Stimulated activated CD4-positive, alpha-beta T cell treated with anti-CD3 and anti-CD28 coated beads, TNF-alpha, amount 100 ng/mL, for 4 hours (primary cell): ENCODE data around the gene SLC2A10.
A peak's percentile ranks its signal among the peaks of the same experiment; 100 is the strongest.

ENCODE experiments used
- DNase-seq, 3 experiments: peaks; one replicate each; pipeline ENCODE4 v3.0.0-alpha.2; 2020; ENCODE audit warnings: low read depth in 3 of 3

The SLC2A10 gene

DNA sequence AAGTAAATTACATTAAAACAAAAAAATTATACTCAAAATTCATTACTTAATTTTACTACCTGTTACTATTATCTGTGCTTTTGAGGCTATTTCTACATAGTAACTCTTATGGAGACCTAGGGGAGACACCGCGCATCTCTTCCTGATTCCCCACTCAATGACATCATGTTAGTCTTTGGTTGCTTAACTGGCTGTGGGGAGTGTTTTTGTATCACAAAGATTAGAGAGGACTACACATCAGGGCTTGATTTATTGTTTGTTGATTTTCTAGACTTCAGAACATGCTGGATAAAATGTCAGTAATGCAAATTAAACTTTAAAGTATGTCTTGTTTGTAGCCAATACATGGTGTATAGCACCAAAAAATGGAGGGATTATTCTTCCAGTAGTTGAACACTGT lies 26.0 kb downstream of the SLC2A10 start:
- DNase-seq, result no peak

DNA sequence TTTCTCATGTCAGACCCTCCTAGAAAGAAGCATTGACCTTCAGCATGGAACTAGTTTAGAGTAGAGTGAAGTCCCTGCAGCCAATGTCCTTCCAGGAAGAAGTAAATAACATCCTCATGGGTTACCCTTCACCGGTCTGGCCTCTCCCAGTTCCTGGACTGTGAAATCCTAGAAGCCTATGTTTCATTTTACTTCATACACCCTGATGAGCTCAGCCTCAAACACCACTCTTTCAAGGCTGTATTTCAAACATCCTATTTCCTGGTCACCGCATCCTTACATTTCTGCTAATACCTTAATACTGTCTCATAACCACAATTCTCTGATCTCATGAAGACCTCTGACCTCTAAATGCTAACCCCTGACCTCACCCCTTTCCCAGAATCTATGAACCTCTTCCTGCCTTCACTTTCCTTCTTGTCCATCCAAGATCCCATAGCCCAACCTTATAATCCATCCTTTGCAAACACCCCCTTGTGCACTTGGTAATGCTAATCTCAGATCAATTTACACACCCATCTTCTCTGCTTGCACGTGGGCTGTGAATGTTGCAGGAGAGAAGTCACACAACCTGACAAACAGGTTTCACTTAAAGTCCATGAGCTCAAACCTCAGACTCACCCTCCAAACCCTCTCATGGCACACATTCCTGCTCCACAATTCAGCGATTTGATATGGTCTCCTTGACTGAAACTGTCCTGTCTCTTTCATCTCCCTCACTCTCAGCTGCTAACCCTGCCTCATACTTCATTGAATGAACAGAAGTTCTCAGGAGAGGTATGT lies 30.2 kb downstream of the SLC2A10 start:
- no peak for DNase-seq

DNA sequence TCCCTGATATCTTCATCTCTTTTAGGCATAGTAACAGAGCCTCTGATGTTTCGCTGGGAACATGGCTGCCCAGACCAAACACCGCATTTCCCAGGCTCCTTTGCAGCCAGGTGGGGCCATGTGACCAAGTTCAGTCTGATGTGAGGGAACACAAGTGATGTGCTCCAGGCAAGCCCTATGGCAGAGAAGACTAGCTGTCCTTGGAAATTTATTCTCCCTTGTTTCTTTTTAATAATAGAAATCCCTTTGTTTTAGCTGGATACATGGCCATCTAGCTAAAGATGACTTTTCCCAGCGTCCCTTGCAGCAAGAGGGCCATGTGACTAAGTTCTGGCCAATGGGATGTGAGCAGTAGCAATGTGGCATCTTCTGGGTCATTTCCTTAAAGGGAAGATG lies 30.8 kb downstream of the SLC2A10 start:
- no peak for DNase-seq

DNA sequence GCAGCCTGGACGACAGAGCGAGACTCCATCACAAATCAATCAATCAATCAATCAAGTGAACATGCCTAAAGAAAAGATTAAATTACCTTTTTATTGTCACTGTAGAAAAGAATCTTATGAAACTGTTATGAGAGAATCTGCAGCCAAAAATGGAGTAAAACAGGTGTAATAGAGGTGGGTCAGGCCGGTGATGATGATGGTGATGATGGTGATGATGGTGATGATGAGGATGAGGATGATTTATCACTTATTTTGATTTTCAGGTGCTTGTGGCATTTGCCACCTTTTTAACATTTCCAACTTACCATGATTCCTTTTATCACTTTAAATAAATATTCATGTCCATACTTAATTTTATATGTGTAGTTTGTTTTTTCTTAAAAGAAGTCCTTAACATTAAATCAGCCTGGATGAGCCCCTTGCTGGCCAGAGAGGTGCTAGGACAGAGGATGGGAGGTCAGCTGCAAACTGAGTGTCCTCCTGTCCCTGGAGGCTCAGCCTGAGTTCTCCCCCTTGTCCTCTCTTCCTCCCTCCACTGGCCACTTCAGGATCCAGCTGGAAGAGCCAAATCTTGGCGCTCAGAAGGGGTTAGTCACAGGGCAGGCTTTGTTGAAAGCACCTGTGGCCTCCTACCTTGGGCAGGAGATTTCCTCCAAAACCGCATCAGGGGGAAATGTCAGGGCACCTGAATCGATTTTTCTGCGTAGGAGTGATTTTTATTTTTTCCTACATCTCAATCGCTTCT lies 32.6 kb downstream of the SLC2A10 start:
- DNase-seq, result no peak

DNA sequence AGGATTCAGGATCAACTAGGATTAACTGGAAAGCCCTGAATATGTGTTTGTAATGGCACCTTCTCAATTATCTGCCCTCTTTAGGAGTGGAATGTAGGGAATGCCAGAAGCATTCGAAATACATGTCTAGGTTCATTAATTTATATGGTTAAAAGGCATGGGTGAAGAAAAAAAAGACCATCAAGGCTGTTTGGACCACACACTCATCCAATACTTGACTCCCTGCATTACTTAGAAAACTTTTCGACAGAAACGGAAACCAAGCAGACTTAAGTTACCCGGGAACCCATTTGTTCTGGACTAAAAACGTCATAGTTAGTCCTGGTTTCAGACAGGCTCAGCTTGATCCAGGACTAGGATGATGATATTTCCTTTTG lies 33.2 kb downstream of the SLC2A10 start:
- no peak for DNase-seq

DNA sequence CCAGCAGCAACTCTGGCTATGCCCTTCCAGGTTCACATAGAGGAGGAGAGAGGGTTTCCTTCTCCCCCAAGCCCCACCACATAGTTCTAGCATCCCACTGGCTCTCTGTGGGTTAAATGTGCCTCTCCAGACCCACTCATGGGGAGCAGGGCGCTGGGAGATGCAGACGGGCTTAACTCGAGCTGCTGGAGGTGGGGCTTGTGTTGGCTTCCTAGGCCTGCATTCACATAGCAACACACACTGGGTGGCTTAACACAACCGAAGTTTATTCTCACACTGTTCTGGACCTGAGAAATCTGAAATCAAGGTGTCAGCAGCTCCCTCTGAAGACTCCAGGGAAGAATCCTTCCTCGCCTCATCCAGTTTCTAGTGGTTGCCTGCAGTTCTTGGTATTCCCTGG lies 33.6 kb downstream of the SLC2A10 start:
- no peak for DNase-seq

DNA sequence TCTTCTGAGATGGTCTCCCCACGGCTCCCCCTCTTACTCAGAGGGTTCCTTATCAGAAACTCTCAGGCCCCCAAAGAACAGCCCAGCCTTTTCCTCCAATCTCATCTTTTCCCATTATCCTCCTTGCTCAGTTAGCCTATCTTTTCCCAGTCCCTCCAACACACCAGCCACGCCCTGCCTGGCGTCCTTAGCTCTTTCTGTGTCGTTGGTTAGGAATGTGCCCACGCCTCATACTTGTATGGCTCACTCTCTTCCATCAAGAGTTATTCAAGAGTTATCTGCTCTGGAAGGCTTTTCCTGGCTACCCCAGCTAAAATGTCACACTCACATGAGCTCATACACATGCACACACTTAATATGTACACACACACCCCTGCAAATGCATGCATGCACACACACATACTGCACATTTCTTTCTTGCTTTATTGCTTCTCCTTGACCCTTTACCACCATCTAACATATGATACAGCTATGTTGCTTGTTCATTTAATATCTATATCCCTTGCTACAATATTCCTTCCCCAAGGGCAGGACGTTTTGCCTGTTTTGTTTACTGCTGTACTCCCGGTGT lies 37.6 kb downstream of the SLC2A10 start:
- DNase-seq, result no peak

DNA sequence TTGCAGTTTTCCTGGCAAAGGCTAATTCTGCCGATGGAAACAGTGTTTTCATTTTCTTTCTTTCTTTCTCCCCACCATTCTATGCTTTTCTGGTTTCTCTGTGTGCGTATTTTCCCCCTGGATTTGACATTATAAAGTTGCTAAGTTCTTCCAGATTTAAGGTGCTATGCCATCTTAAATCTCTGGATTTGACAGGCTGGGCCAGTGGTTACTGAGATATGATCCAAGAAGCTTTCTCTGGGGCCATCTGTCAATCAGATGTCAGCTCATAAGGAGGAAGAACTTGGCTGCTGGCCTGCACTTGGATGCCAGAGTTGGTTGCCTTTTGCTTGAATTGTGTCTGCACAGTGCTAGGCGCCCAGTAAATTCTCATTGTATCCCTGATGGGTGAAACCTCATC lies 39.7 kb downstream of the SLC2A10 start:
- no peak for DNase-seq

DNA sequence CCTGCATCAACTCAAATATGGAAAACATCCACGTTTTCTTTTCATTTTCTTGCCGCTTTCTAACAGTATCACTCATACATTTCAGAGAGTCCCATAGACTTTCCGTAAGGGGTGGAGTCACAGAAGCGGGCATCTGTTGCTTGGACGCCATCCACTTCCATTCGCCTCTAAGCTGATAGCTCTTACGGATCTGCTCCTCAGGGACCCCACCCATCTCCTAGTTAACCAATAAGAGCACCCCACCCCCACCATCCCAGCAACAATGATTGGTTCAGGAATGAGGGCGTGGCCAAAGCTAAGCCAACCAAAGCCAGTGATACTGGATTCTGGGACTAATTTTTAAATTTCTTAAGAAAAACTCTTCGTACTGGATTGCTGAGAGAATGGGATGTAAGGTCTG lies 42.4 kb downstream of the SLC2A10 start:
- DNase-seq, result no peak

DNA sequence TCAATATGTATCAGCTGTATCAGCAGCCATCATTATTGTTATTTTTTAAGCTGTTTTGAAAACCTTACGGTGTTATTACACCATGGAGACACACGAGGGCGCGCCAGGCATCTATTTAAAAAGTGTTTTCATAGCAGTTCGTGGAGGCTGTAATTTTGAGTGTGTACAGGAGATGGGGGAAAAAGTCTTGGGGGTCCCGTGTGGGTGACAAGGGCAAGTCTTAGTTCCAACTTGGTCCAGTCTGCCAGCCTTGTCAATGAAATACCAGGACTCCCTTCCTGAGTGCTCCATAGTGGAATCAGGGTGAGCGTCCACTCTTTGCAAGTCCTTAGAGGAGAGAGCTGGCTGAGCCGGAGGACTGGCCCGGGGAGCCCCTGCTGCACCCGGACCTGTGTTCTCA lies 43.3 kb downstream of the SLC2A10 start:
- DNase-seq, result peak; percentile 7 to 13 (median 10)

DNA sequence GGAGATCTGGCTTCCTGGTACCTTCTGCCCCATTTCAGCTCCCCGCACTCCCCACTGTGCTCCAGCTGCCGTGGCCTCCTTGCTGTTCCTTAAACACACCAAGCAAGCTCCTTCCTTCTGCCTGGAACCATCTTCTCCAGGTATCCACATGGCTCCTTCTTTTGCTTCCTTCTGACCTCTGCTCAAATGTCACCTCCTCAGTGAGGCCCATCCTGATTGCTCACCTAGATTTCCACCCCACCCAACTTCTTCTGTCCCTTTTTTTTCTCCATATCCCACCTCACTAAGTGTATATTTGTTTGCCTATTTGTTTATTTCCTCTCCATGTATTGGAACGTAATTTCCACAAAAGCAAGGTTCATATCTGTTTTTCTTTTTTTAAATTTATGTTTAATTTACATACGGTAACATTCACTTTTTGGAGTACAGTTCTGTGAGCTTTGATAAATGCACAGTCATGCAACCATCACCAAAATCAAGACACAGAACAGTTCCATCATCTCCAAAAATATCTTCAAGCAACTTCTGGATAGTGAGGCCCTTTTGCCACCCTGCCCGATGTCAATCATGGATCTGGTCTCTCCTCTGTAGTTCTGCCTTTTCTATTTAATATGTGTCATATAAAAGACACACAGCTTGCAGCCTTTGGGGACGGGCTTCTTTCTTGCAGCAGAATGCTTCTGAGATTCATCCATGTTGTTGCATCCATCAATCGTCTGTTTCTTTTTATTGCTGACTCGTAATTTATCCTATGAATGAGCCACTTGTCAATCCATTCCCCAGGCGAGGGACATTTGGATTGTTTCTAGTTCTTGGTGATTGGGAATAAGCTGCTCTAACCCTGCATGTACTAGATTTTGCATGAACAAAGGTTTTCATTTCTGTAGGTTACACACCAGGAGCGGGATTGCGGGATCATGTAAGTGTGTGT lies 46.3 kb downstream of the SLC2A10 start:
- no peak for DNase-seq

DNA sequence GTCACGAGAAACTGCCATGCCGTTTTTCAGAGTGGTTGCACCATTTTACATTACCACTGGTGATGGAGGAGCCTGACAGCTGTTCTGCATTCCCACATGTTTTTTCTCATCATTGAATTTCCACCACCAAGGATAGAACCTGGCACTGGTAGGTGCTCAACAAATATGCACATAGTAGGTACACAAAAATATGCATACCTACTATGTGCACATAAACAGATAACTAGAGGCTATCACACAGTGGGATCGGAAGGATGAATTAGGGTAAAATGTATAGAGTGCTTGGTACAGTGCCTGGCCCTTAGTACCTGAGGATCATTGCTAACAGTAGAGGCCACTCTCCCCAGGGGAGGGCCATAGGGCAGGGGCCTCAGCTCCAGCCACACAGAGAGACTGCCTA lies 47.0 kb downstream of the SLC2A10 start:
- DNase-seq, result no peak

DNA sequence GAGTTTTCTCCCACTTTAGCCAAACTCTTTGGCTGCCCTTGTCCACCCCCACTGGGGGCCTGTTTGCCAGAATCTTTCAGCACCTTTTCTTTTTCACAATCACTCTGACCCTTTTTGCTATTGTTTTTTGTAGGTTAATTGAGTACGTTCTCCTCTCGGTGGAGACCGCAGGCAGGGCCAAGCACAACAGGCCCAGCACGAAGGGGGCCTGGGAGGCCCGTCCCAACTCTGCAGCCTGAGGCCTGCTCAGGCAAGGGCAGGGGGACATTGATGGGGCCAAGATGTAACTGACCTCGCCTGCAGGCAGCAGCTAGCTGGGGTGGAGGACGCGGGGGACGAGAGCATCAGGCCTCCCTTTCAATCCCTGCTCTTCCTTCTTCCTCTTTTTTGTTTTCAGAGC lies 47.7 kb downstream of the SLC2A10 start:
- no peak for DNase-seq

DNA sequence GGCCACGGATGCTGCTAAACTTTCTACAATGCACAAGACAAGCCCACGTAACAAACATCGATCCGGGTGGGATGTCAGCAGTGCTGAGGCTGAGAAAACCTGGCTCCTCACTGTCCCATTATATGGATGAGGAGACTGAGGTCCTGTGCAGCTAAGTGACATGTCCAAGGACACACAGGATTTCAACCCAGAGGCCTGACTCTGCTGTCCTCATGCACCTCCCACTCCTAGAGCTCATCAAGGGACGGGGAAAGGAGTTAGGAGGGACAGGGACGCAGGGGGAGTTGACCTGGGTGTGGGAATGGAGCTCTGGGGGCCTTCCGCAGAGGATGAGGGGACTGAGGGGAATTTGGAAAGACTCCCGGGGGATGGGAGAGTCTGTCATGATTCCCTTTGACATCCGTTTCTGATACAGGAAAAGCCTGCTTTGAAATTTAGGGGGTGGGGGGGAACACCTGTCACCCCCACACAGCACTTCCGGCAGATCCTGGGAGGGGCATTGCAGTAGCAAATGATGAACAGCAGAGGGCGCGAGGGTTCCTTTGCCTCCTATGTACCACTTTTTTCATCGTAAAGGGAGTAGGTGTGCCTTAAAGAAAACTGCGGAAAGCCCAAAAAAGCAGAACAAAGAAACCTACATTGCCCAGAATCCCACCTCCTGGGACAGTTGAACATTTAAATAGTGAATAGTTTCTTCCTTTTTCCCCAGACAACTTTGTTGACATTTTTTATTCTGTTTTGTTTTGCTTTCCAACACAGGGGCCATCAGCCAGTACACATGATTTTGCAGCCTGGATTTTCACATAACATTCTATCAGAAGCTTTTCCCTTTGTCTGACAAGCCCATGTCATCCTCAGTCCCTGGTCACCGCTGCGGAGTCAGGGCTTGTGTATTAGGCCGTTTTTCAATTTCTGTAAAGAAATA lies 48.6 kb downstream of the SLC2A10 start:
- peak in 2 of 3 experiments; percentile 18 to 22 for DNase-seq

DNA sequence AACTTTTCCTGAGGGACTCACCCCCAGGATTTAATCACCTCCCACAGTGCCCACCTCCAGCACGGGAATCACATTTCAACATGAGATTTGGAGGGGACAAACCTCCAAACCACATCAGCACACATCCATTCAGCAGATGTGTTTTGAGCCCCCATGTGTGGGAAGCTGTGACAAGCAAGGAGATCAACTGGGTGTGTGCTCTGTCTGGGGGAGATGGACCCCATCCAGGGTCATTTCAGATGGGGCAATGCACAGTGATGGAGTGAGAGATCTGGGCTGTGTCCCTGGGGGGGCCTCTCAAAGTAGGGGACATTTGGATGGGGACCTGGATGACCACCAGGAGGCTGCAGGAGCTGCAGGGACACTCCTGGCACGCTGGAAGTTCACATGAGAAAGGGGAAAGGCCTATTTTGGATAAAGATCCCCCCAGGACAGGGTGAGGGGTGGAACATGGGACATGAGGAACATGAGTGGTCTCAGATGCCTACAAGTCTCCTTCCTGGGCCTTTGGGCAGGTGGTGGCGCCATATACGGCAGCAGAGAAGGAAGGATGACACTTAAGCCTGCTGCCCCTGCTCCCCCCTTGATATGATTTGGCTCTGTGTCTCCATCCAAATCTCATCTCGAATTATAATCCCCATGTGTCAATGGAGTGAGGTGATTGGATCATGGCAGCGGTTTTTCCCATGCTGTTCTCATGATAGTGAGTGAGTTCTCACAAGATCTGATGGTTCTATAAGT lies 49.6 kb downstream of the SLC2A10 start:
- no peak for DNase-seq

DNA sequence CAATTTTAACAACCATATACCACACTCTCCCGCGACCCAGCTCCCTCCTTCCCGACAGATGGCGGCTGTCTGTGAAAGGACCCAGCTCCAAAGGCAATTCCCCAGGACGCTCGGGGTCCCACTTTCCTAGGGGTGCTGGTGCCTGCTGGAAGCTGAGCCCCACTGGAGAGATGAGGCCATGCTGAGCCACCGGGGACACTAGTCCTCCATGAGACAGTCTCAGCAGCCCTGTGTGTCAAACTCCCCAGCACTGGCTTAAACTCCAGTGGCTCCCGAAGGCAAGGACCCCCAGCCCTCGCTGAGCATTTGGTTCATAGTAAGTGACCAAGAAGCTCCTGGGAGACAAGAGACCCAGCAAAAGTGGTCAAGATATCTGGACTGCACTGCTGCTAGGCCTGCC lies 52.1 kb downstream of the SLC2A10 start:
- DNase-seq, result no peak

DNA sequence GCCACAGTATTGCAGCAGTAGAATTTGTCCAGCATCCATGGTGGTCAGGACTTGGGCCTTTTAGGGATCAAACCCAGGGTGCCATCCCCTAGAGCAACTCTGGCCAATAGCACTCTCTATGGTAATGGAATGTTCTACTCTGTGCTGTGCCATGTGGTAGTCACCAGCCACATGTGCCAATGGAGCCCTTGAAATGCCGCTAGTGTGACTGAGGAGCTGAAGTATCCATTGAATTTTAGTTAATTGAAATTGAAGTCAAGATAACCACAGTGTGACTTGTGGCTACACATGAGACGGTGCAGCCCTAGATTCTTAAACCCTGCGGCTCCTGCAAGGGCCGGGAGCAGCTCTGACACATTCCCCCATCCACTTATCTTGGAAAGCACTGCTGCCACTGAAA lies 54.6 kb downstream of the SLC2A10 start:
- no peak for DNase-seq

DNA sequence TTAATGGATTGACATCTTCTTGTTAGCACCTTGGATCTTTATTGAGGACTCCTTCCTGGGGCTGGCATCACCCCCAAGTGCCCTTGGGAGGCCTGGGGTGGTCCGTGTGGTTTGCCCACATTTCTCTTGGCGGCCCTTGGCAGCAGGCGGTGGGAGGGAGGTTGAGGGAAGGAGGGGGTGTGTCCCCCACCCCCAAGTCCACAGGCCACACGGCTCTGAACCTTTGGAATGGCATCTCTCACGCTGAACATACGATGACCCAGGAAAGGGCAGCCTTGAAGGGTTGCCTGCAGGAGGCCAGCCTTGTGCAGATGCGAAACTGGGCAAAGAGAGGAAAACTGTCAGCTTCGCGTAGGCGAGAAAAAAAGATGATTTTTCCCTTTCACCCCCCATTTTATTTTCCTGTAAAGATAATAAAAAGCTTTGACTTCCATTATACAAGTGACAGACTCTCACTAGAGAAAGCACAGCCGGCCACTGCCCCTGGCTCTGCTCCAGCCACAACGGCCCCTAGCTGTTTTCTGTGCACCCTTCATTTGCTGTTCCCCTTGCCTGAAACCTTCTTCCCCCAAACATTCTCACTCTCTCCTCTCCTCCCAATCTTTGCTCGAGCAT lies 56.2 kb downstream of the SLC2A10 start:
- DNase-seq, result no peak

DNA sequence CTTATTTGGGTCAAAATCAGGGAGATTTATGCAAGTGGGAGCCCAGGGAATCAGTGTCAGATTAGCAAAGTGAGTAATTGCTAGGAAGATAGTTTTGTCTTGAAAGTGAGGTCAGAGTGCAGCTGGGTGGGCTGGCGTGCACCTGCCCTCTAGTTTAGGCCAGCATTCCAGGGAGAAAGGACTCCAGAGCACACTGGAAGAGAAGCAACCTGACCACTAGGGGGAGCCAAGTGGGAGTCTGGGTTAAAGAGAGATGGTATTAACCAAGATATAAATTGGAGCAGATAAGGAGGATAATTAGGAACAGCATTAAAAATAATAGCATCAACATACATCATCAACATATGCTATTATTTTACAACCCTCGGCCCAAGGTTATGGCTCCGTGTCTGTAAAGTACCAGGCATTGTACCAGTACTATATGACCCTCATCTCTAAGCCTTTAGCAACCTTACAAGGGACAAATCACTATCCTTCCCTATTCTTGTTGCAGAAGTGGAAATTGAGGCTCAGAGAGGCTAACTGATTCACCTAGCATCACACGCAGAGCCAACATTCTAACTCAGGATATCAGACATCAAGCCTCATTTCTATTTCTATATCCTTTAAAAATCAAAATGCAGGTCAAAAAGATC lies 57.8 kb downstream of the SLC2A10 start:
- DNase-seq, result no peak
